ENCODE data around the gene WDR20. TPM values are rescaled to one million over a fixed set of nuclear protein-coding genes. Genes with fewer than 3 reads are reported as not detected.
A peak's percentile ranks its signal among the peaks of the same experiment; 100 is the strongest.

Gene WDR20
- total and polyA plus RNA-seq, 10 of the 15 experiments (the other 5 are each of a cell fraction or from before 2014, with no cell fraction given) = 9.1 to 25.9 (median 18.4) TPM

DNA sequence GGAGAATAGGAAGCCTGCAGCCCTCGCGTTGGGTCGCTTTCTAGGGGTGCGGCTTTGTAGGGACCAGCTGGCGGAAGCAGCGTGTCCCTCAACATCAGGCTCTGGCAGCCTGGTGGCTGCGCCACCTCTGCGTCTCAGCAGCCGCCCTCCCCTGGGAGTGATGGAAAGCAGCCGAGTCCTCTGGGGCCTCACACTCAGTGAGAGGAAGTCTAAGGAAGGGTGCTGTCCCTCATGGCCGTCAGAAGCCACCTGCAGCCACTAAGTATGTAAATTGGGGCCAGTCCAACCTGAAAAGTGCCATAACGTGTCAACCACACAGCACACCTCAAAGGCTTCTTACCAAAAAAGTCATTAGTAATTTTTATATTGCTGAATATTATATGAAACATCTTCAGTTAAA, 80.3 kb downstream of the WDR20 start (continued):
- no peak for TF ChIP-seq REST (IDR thresholded peaks at IDR 0.05; ENCODE audit: low read depth, low read length)
- TF ChIP-seq, protein P1, sequence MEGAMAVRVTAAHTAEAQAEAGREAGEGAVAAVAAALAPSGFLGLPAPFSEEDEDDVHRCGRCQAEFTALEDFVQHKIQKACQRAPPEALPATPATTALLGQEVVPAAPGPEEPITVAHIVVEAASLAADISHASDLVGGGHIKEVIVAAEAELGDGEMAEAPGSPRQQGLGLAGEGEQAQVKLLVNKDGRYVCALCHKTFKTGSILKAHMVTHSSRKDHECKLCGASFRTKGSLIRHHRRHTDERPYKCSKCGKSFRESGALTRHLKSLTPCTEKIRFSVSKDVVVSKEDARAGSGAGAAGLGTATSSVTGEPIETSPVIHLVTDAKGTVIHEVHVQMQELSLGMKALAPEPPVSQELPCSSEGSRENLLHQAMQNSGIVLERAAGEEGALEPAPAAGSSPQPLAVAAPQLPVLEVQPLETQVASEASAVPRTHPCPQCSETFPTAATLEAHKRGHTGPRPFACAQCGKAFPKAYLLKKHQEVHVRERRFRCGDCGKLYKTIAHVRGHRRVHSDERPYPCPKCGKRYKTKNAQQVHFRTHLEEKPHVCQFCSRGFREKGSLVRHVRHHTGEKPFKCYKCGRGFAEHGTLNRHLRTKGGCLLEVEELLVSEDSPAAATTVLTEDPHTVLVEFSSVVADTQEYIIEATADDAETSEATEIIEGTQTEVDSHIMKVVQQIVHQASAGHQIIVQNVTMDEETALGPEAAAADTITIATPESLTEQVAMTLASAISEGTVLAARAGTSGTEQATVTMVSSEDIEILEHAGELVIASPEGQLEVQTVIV (IDR thresholded peaks at IDR 0.05; ENCODE audit: borderline replicate concordance, partially characterized antibody) = no peak
- TF ChIP-seq, protein P2, sequence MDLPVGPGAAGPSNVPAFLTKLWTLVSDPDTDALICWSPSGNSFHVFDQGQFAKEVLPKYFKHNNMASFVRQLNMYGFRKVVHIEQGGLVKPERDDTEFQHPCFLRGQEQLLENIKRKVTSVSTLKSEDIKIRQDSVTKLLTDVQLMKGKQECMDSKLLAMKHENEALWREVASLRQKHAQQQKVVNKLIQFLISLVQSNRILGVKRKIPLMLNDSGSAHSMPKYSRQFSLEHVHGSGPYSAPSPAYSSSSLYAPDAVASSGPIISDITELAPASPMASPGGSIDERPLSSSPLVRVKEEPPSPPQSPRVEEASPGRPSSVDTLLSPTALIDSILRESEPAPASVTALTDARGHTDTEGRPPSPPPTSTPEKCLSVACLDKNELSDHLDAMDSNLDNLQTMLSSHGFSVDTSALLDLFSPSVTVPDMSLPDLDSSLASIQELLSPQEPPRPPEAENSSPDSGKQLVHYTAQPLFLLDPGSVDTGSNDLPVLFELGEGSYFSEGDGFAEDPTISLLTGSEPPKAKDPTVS (IDR thresholded peaks at IDR 0.05; ENCODE audit: low read depth, low read length) = no peak
- TF ChIP-seq PRDM15 (CRISPR knock-in tag; IDR thresholded peaks at IDR 0.05) = no peak
- TF ChIP-seq CHD2 (IDR thresholded peaks at IDR 0.05; ENCODE audit: borderline replicate concordance, low read depth, low read length) = no peak
- peak; percentile 23; the same call in 1 of the 2 replicates for TF ChIP-seq RELB (IDR thresholded peaks at IDR 0.05; ENCODE audit: low read depth)
- no peak for TF ChIP-seq NFYA (IDR thresholded peaks at IDR 0.05; ENCODE audit: borderline replicate concordance, low read depth, low read length)
- TF ChIP-seq ATF2 (IDR thresholded peaks at IDR 0.05; ENCODE audit: low read length) = no peak
- no peak for TF ChIP-seq ELK1 (IDR thresholded peaks at IDR 0.05; ENCODE audit: low read depth, low read length)

All from GM12878 (cell line).